GM23248 (cell line): ENCODE results near the gene TNXB. TPM values are rescaled to one million over a fixed set of nuclear protein-coding genes. Genes with fewer than 3 reads are reported as not detected.
"Not testable (repeated sequence)": the region's sequence is repeated elsewhere in the genome, so short reads cannot be mapped to it uniquely, and the experiment has no call there.

Experiments
- DNase-seq: peaks from one replicate; pipeline ENCODE4 v3.0.0-alpha.2; 2015
- H2AFZ ChIP-seq: fragments of 200-600 bp; sonication (generic); 2 replicates; pipeline ENCODE4 v1.6.1; 2016; ENCODE audit warnings: antibody characterized with exemption
- H3F3A ChIP-seq: fragments of 200-600 bp; sonication (generic); 2 replicates; pipeline ENCODE4 v1.6.1; 2016; ENCODE audit warnings: mild to moderate bottlenecking, antibody characterized with exemption, mixed run types; ENCODE audit not compliant: insufficient read depth
- H3K27ac ChIP-seq: fragments of 200-600 bp; sonication (generic); 2 replicates; pipeline ENCODE4 v1.5.1; 2016; ENCODE audit warnings: mild to moderate bottlenecking
- H3K27me3 ChIP-seq: fragments of 200-600 bp; sonication (generic); replicated peaks from 2 replicates; pipeline ENCODE4 v1.6.1; 2016; ENCODE audit warnings: mild to moderate bottlenecking; ENCODE audit not compliant: insufficient read depth
- H3K36me3 ChIP-seq: fragments of 200-600 bp; sonication (generic); 2 replicates; pipeline ENCODE4 v1.6.1; 2016; ENCODE audit warnings: low read depth, mild to moderate bottlenecking
- H3K4me1 ChIP-seq: fragments of 200-600 bp; sonication (generic); 2 replicates; pipeline ENCODE4 v1.6.1; 2016; ENCODE audit warnings: mild to moderate bottlenecking; ENCODE audit not compliant: insufficient read depth
- H3K4me2 ChIP-seq: fragments of 200-600 bp; sonication (generic); one replicate; pipeline ENCODE4 v1.6.1; 2016; ENCODE audit warnings: mild to moderate bottlenecking; ENCODE audit not compliant: unreplicated experiment
- H3K4me3 ChIP-seq: fragments of 200-600 bp; sonication (generic); 2 replicates; pipeline ENCODE4 v1.5.1; 2016; ENCODE audit warnings: mild to moderate bottlenecking
- H3K79me2 ChIP-seq: fragments of 200-600 bp; sonication (generic); 2 replicates; pipeline ENCODE4 v1.6.1; 2016; ENCODE audit warnings: mild to moderate bottlenecking; ENCODE audit not compliant: insufficient read depth
- H3K9ac ChIP-seq: fragments of 200-600 bp; sonication (generic); 2 replicates; pipeline ENCODE4 v1.6.1; 2016; ENCODE audit warnings: mild to moderate bottlenecking
- H3K9me2 ChIP-seq: fragments of 200-600 bp; sonication (generic); 2 replicates; pipeline ENCODE4 v1.6.1; 2016; ENCODE audit warnings: mixed run types, mild to moderate bottlenecking, moderate library complexity; ENCODE audit not compliant: insufficient read depth
- H3K9me3 ChIP-seq: fragments of 200-600 bp; sonication (generic); one replicate; pipeline ENCODE4 v1.6.1; 2017; ENCODE audit warnings: low read depth
- H4K20me1 ChIP-seq: fragments of 200-600 bp; sonication (generic); 2 replicates; pipeline ENCODE4 v1.6.0; 2016; ENCODE audit not compliant: insufficient read depth
- WGBS, 2 experiments: methylation state at CpG; one replicate each; pipeline ENCODE4 v1.1.6; 2015 to 2017; ENCODE audit warnings: low lambda C conversion rate in 2 of 2, low coverage in 1 of 2; ENCODE audit errors: missing lambda C conversion rate in 2 of 2; 5-methylcytosine and 5-hydroxymethylcytosine counted together
- in situ Hi-C: fragments of 300-500 bp; cut with MboI; formaldehyde crosslinking; loops from 2 replicates; pipeline ENCODE4 v1.15.0; 2020
- polyA plus RNA-seq: library from polyadenylated mRNA; unstranded; fragments of >200 nt; fragmentation: Nextera tagmentation; extraction: Ambion mirVana; gene quantifications from 2 replicates; pipeline ENCODE4 v1.2.1, GENCODE V29; 2016
- total RNA-seq: library from RNA; depleted of rRNA; stranded (reverse); fragments of >200 nt; shearing (Covaris generic); gene quantifications from 2 replicates; pipeline ENCODE4 v1.2.3, GENCODE V29; 2014

Gene TNXB
- total and polyA plus RNA-seq, 2 experiments from 2014 or later = 5.2 to 23.8 TPM

DNA sequence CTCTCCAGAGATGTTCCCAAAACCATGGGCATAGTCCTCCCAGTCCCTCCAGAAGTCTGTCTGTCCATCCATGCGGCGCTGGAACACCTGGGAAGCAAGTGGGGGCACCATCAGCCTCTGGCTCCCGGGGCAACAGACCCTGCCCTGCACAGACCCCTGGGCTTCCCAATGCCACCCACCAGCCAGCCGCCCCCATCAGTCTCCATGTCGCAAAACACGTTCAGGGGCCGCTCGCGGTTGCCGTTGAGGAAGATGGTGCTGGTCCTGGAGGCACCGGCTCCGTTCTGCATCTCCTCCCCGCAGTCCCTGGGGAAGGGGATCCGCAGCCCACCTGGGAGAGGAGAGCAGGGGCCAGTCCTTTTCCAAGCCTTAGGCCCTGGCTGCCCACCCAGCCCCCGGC is 66.9 kb downstream of the TNXB start:
- H3K27ac ChIP-seq, H3K9ac ChIP-seq, H3K9me2 ChIP-seq, DNase-seq, H4K20me1 ChIP-seq, H2AFZ ChIP-seq, in situ Hi-C loops, H3K79me2 ChIP-seq, H3K9me3 ChIP-seq, H3K4me2 ChIP-seq, H3K36me3 ChIP-seq, H3K4me3 ChIP-seq, H3K27me3 ChIP-seq, H3F3A ChIP-seq: not testable (repeated sequence)
- peaks cover 11% of the 10 kb centered on the region for H3K4me1 ChIP-seq
- 92 to 94% methylated on average over 12 to 14 of the region's 15 CpGs for WGBS, 2 experiments

DNA sequence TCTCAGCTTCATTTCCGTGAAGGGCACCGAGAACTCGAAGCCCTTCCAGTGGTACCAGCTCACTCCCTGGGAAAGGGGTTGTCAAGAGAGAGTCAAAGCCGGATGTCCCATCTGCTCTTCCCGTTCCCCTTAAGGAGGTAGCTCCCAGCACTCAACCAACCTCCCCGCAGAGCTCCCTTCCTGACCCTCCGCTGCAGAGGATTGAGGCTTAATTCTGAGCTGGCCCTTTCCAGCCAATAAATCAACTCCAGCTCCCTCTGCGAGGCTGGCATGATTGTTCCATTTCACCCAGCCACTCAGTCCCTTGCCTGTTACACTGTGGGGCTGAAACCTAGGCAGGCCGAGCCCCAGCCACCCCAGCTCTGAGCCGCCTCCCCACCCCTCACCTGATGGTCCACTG is 67.8 kb downstream of the TNXB start:
- H4K20me1 ChIP-seq, H3K36me3 ChIP-seq, H3K27ac ChIP-seq, H3K9me3 ChIP-seq, H3F3A ChIP-seq, H3K79me2 ChIP-seq, H3K4me3 ChIP-seq, H3K4me2 ChIP-seq, DNase-seq, H3K27me3 ChIP-seq, H3K9me2 ChIP-seq, H3K9ac ChIP-seq, H3K4me1 ChIP-seq, in situ Hi-C loops, H2AFZ ChIP-seq: not testable (repeated sequence)
- WGBS, 2 experiments = 54 to 66% methylated on average over 7 to 8 of the region's 10 CpGs

DNA sequence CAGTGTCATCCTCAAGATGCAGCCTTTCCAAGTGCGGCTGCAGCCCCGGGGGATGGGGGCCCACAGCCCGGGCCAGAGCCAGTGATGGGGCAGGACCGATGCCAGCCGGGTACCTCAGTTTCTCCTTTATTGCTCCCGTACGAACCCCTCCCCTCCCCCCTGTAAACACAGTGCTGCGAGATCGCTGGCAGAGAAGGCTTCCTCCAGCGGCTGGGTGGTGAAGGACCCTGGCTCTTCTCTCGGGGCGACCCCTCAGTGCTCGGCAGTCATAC is 68.2 kb downstream of the TNXB start:
- H3K9me3 ChIP-seq, H3K27ac ChIP-seq, H3K36me3 ChIP-seq, in situ Hi-C loops, DNase-seq, H3K79me2 ChIP-seq, H2AFZ ChIP-seq, H3K9me2 ChIP-seq, H3K4me1 ChIP-seq, H4K20me1 ChIP-seq, H3K4me2 ChIP-seq, H3F3A ChIP-seq, H3K27me3 ChIP-seq, H3K9ac ChIP-seq, H3K4me3 ChIP-seq: not testable (repeated sequence)
- 63 to 89% methylated on average over 3 to 5 of the region's 13 CpGs for WGBS, 2 experiments

DNA sequence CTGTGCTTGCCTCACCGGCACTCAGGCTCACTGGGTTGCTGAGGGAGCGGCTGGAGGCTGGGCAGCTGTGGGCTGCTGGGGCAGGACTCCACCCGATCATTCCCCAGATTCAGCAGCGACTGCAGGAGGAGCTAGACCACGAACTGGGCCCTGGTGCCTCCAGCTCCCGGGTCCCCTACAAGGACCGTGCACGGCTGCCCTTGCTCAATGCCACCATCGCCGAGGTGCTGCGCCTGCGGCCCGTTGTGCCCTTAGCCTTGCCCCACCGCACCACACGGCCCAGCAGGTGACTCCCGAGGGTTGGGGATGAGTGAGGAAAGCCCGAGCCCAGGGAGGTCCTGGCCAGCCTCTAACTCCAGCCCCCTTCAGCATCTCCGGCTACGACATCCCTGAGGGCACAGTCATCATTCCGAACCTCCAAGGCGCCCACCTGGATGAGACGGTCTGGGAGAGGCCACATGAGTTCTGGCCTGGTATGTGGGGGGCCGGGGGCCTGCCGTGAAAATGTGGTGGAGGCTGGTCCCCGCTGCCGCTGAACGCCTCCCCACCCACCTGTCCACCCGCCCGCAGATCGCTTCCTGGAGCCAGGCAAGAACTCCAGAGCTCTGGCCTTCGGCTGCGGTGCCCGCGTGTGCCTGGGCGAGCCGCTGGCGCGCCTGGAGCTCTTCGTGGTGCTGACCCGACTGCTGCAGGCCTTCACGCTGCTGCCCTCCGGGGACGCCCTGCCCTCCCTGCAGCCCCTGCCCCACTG is 68.7 kb downstream of the TNXB start:
- H3K4me2 ChIP-seq, H3K9ac ChIP-seq, H2AFZ ChIP-seq, H3K4me3 ChIP-seq, H3F3A ChIP-seq, H3K9me3 ChIP-seq, H3K79me2 ChIP-seq, H3K9me2 ChIP-seq, H4K20me1 ChIP-seq, DNase-seq, in situ Hi-C loops, H3K27me3 ChIP-seq, H3K4me1 ChIP-seq, H3K27ac ChIP-seq, H3K36me3 ChIP-seq: not testable (repeated sequence)
- WGBS, 2 experiments = 76 to 86% methylated on average over 14 to 24 of the region's 43 CpGs

DNA sequence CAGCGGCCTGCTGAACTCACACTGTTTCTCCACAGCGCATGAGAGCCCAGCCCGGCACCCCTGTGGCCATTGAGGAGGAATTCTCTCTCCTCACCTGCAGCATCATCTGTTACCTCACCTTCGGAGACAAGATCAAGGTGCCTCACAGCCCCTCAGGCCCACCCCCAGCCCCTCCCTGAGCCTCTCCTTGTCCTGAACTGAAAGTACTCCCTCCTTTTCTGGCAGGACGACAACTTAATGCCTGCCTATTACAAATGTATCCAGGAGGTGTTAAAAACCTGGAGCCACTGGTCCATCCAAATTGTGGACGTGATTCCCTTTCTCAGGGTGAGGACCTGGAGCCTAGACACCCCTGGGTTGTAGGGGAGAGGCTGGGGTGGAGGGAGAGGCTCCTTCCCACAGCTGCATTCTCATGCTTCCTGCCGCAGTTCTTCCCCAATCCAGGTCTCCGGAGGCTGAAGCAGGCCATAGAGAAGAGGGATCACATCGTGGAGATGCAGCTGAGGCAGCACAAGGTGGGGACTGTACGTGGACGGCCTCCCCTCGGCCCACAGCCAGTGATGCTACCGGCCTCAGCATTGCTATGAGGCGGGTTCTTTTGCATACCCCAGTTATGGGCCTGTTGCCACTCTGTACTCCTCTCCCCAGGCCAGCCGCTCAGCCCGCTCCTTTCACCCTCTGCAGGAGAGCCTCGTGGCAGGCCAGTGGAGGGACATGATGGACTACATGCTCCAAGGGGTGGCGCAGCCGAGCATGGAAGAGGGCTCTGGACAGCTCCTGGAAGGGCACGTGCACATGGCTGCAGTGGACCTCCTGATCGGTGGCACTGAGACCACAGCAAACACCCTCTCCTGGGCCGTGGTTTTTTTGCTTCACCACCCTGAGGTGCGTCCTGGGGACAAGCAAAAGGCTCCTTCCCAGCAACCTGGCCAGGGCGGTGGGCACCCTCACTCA is 69.5 kb downstream of the TNXB start:
- H3K9me2 ChIP-seq, H3K9ac ChIP-seq, H3K4me1 ChIP-seq, H3F3A ChIP-seq, DNase-seq, H2AFZ ChIP-seq, H3K27ac ChIP-seq, H3K4me3 ChIP-seq, H3K4me2 ChIP-seq, in situ Hi-C loops, H4K20me1 ChIP-seq, H3K27me3 ChIP-seq, H3K36me3 ChIP-seq, H3K9me3 ChIP-seq, H3K79me2 ChIP-seq: not testable (repeated sequence)
- WGBS, 2 experiments = 50 to 59% methylated on average over 21 to 24 of the region's 24 CpGs

DNA sequence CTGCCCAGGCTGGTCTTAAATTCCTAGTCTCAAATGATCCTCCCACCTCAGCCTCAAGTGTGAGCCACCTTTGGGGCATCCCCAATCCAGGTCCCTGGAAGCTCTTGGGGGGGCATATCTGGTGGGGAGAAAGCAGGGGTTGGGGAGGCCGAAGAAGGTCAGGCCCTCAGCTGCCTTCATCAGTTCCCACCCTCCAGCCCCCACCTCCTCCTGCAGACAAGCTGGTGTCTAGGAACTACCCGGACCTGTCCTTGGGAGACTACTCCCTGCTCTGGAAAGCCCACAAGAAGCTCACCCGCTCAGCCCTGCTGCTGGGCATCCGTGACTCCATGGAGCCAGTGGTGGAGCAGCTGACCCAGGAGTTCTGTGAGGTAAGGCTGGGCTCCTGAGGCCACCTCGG is 70.3 kb downstream of the TNXB start:
- H3K27me3 ChIP-seq, H3K9me3 ChIP-seq, in situ Hi-C loops, H3K79me2 ChIP-seq, H3K36me3 ChIP-seq, H3K9ac ChIP-seq, H3F3A ChIP-seq, H3K4me1 ChIP-seq, H2AFZ ChIP-seq, H3K4me2 ChIP-seq, H3K27ac ChIP-seq, DNase-seq, H3K4me3 ChIP-seq, H3K9me2 ChIP-seq, H4K20me1 ChIP-seq: not testable (repeated sequence)
- 80 to 89% methylated on average over 4 of the region's 5 CpGs for WGBS, 2 experiments

DNA sequence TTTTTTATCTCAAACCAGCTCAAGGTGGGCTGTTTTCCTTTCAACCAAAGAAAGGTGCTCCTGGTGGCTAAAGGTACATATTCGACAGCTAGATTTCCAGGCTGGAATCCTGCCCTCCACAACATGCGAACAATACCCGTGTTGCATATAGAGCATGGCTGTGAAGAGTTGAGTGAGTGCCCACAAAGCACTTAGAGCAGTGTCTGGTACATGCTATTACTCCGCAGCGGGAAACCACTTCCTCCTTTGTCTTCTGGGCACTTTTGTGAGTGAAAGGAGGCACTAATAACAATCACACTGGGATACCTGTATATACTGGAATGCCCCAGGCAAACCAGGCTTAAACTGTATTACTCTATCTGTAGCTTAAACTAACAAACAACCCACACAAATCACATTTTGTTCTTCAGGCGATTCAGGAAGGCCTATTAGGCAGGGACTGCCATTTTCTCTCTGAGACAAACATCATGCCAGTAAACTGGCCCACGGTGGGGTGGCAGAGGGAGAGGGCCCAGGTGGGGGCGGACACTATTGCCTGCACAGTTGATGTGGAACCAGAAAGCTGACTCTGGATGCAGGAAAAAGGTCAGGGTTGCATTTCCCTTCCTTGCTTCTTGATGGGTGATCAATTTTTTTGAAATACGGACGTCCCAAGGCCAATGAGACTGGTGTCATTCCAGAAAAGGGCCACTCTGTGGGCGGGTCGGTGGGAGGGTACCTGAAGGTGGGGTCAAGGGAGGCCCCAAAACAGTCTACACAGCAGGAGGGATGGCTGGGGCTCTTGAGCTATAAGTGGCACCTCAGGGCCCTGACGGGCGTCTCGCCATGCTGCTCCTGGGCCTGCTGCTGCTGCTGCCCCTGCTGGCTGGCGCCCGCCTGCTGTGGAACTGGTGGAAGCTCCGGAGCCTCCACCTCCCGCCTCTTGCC is 71.3 kb downstream of the TNXB start, which contains the start of gene CYP21A2:
TSS of gene CYP21A2 (plus strand) at position 818 of the 927 bp plus-strand sequence. CDS start at position 826, 8 bp downstream.
- in situ Hi-C loops, H4K20me1 ChIP-seq, H3K4me2 ChIP-seq, H3K36me3 ChIP-seq, H3K9ac ChIP-seq, H3K27ac ChIP-seq, H3F3A ChIP-seq, H3K9me2 ChIP-seq, H3K9me3 ChIP-seq, H3K79me2 ChIP-seq, H3K4me3 ChIP-seq, H2AFZ ChIP-seq, DNase-seq, H3K4me1 ChIP-seq, H3K27me3 ChIP-seq: not testable (repeated sequence)
- WGBS, 2 experiments = 59 to 61% methylated on average over 9 to 11 of the region's 19 CpGs
